CD4-positive, alpha-beta T cell treated with Interleukin-1 beta for 1 hour (primary cell): Measurements from ENCODE around the gene AGTRAP.

Experiments used
- DNase-seq, 2 donors: peaks; one replicate each; pipeline ENCODE4 v3.0.0-alpha.2; 2020 to 2022

Gene AGTRAP

GRCh38 chr1:11764519-11764918, 28.6 kb downstream of the AGTRAP start:
- DNase-seq: no peak

- DNase-seq: no peak
Observed at GRCh38 chr1:11765661-11766428, 29.9 kb downstream of the AGTRAP start.

- DNase-seq: no peak
Observed at GRCh38 chr1:11766429-11766776, 30.5 kb downstream of the AGTRAP start.

GRCh38 chr1:11767922-11768704, 32.2 kb downstream of the AGTRAP start:
- no peak for DNase-seq

- DNase-seq: no peak
Observed at GRCh38 chr1:11768821-11769220, 32.9 kb downstream of the AGTRAP start.

- DNase-seq: no peak
Observed at GRCh38 chr1:11769274-11769673, 33.3 kb downstream of the AGTRAP start.

GRCh38 chr1:11770011-11770410, 34.1 kb downstream of the AGTRAP start:
- no peak for DNase-seq

- no peak for DNase-seq
Observed at GRCh38 chr1:11771481-11772043, 35.6 kb downstream of the AGTRAP start.

GRCh38 chr1:11772458-11772857, 36.5 kb downstream of the AGTRAP start:
- no peak for DNase-seq

GRCh38 chr1:11774753-11775152, 38.8 kb downstream of the AGTRAP start:
- DNase-seq: no peak

GRCh38 chr1:11777658-11778322, 41.9 kb downstream of the AGTRAP start:
- DNase-seq: no peak

- no peak for DNase-seq
Observed at GRCh38 chr1:11778336-11778735, 42.4 kb downstream of the AGTRAP start.

- no peak for DNase-seq
Observed at GRCh38 chr1:11778844-11779623, 43.1 kb downstream of the AGTRAP start.

- DNase-seq: no peak
Observed at GRCh38 chr1:11779715-11780379, 43.9 kb downstream of the AGTRAP start.

GRCh38 chr1:11780380-11781147, 44.6 kb downstream of the AGTRAP start:
- DNase-seq: no peak

GRCh38 chr1:11781297-11781696, 45.4 kb downstream of the AGTRAP start:
- no peak for DNase-seq

GRCh38 chr1:11782127-11782708, 46.3 kb downstream of the AGTRAP start:
- no peak for DNase-seq

GRCh38 chr1:11783556-11783955, 47.6 kb downstream of the AGTRAP start:
- no peak for DNase-seq

- DNase-seq: no peak
Observed at GRCh38 chr1:11784256-11784992, 48.5 kb downstream of the AGTRAP start.
